GM23338 (cell line): ENCODE data around the gene RNF32. TPM values are rescaled to one million over a fixed set of nuclear protein-coding genes. Genes with fewer than 3 reads are reported as not detected.

Source experiments
- ATAC-seq: fragments of 200-7000 bp; cut with Tn5 transposase; 3 replicates; pipeline ENCODE4 v1.9.1; 2020
- DNase-seq: peaks from one replicate; pipeline ENCODE4 v3.0.0-alpha.2; 2015; ENCODE audit warnings: low spot score
- H2AFZ ChIP-seq: fragments of 200-600 bp; sonication (generic); 2 replicates; pipeline ENCODE4 v1.8.0; 2016; ENCODE audit warnings: antibody characterized with exemption, mild to moderate bottlenecking, moderate library complexity
- H3F3A ChIP-seq: fragments of 200-600 bp; sonication (generic); replicated peaks from 2 replicates; pipeline ENCODE4 v1.8.0; 2017; ENCODE audit warnings: antibody characterized with exemption, mixed run types, low read depth
- H3K27ac ChIP-seq: fragments of 200-600 bp; sonication (generic); 2 replicates; pipeline ENCODE4 v1.6.1; 2016; ENCODE audit warnings: low read depth
- H3K27me3 ChIP-seq: fragments of 200-600 bp; sonication (generic); 2 replicates; pipeline ENCODE4 v1.8.0; 2016; ENCODE audit warnings: mild to moderate bottlenecking, mixed run types, moderate library complexity; ENCODE audit not compliant: insufficient read depth
- H3K36me3 ChIP-seq: fragments of 200-600 bp; sonication (generic); 2 replicates; pipeline ENCODE4 v1.8.0; 2016; ENCODE audit warnings: mild to moderate bottlenecking; ENCODE audit not compliant: insufficient read depth
- H3K4me1 ChIP-seq: fragments of 200-600 bp; sonication (generic); 2 replicates; pipeline ENCODE4 v1.8.0; 2016; ENCODE audit warnings: mild to moderate bottlenecking, moderate library complexity; ENCODE audit not compliant: insufficient read depth
- H3K4me2 ChIP-seq: fragments of 200-600 bp; sonication (generic); 2 replicates; pipeline ENCODE4 v1.7.1; 2017; ENCODE audit warnings: mixed run types
- H3K4me3 ChIP-seq: fragments of 200-600 bp; sonication (generic); 2 replicates; pipeline ENCODE4 v1.6.1; 2016; ENCODE audit warnings: mixed run types
- H3K79me2 ChIP-seq: fragments of 200-600 bp; sonication (generic); replicated peaks from 2 replicates; pipeline ENCODE4 v1.8.0; 2017; ENCODE audit warnings: mild to moderate bottlenecking; ENCODE audit not compliant: insufficient read depth
- H3K9me2 ChIP-seq: fragments of 200-600 bp; sonication (generic); 2 replicates; pipeline ENCODE4 v1.8.0; 2017; ENCODE audit not compliant: insufficient read depth
- H4K20me1 ChIP-seq: fragments of 200-600 bp; sonication (generic); replicated peaks from 2 replicates; pipeline ENCODE4 v1.8.0; 2017; ENCODE audit warnings: mild to moderate bottlenecking; ENCODE audit not compliant: insufficient read depth
- H3K27ac Mint-ChIP-seq: 2 replicates; pipeline ENCODE4 v1.8.0; 2020; ENCODE audit warnings: inconsistent platforms, mild to moderate bottlenecking, moderate library complexity, mixed read lengths
- H3K27me3 Mint-ChIP-seq: 3 replicates; pipeline ENCODE4 v1.8.0; 2022; ENCODE audit warnings: low read depth, mild to moderate bottlenecking, moderate library complexity, mixed read lengths, inconsistent platforms; ENCODE audit not compliant: insufficient read depth, poor library complexity
- H3K36me3 Mint-ChIP-seq: 3 replicates; pipeline ENCODE4 v1.8.0; 2021; ENCODE audit warnings: low read depth, mild to moderate bottlenecking, inconsistent platforms, moderate library complexity, mixed read lengths
- H3K4me1 Mint-ChIP-seq: 3 replicates; pipeline ENCODE4 v1.8.0; 2020; ENCODE audit warnings: mild to moderate bottlenecking, inconsistent platforms, mixed read lengths
- H3K4me3 Mint-ChIP-seq: 3 replicates; pipeline ENCODE4 v1.8.0; 2021; ENCODE audit warnings: moderate library complexity, mild to moderate bottlenecking, inconsistent platforms, mixed read lengths
- H3K9me3 Mint-ChIP-seq: 3 replicates; pipeline ENCODE4 v1.8.0; 2020; ENCODE audit warnings: moderate library complexity, mild to moderate bottlenecking, inconsistent platforms, mixed read lengths
- CREB1 ChIP-seq: fragments of 250-450 bp; sonication (Bioruptor Pico); IDR thresholded peaks from 2 replicates; pipeline ENCODE4 v1.5.0; 2020; ENCODE audit warnings: low read depth, mild to moderate bottlenecking, moderate library complexity
- EZH2 ChIP-seq: fragments of 200-600 bp; sonication (generic); IDR thresholded peaks from one replicate; pipeline ENCODE4 v1.8.0; 2017; ENCODE audit warnings: antibody characterized with exemption, mild to moderate bottlenecking, low read depth; ENCODE audit not compliant: unreplicated experiment
- EZH2phosphoT487 ChIP-seq: fragments of 200-600 bp; sonication (generic); IDR thresholded peaks from one replicate; pipeline ENCODE4 v1.8.1; 2018; ENCODE audit warnings: antibody characterized with exemption; ENCODE audit not compliant: unreplicated experiment
- JUNB ChIP-seq: IDR thresholded peaks from one replicate; pipeline ENCODE4 v1.6.1; 2016; ENCODE audit warnings: antibody characterized with exemption; ENCODE audit not compliant: unreplicated experiment
- NANOG ChIP-seq: IDR thresholded peaks from 2 replicates; pipeline ENCODE4 v1.6.1; 2016; ENCODE audit warnings: antibody characterized with exemption, borderline replicate concordance
- POLR2AphosphoS5 ChIP-seq: IDR thresholded peaks from 2 replicates; pipeline ENCODE4 v1.6.1; 2016; ENCODE audit warnings: antibody characterized with exemption, low read depth
- STAT1 ChIP-seq: IDR thresholded peaks from one replicate; pipeline ENCODE4 v1.6.1; 2016; ENCODE audit warnings: antibody characterized with exemption; ENCODE audit not compliant: unreplicated experiment
- ZNF114 ChIP-seq: fragments of 250-450 bp; sonication (Bioruptor Pico); IDR thresholded peaks from 2 replicates; pipeline ENCODE4 v1.5.0; 2020; ENCODE audit warnings: mild to moderate bottlenecking, moderate library complexity
- ZNF331 ChIP-seq: fragments of 250-450 bp; sonication (Bioruptor Pico); IDR thresholded peaks from 2 replicates; pipeline ENCODE4 v1.5.0; 2020; ENCODE audit warnings: low read depth, mild to moderate bottlenecking, moderate library complexity
- polyA plus RNA-seq: library from polyadenylated mRNA; unstranded; fragments of >200 nt; fragmentation: Nextera tagmentation; extraction: Ambion mirVana; gene quantifications from 2 replicates; pipeline ENCODE4 v1.2.1, GENCODE V29; 2016
- total RNA-seq: library from RNA; depleted of rRNA; stranded (reverse); fragments of >200 nt; shearing (Covaris generic); gene quantifications from 2 replicates; pipeline ENCODE4 v1.2.3, GENCODE V29; 2014
- TF ChIP-seq, protein P1 (sequence below): IDR thresholded peaks from one replicate; pipeline ENCODE4 v1.6.1; 2018; ENCODE audit warnings: antibody characterized with exemption; ENCODE audit not compliant: unreplicated experiment
- TF ChIP-seq, protein P2 (sequence below): fragments of 250-450 bp; sonication (Bioruptor Pico); IDR thresholded peaks from 2 replicates; pipeline ENCODE4 v1.5.0; 2020; ENCODE audit warnings: mild to moderate bottlenecking, moderate library complexity
- TF ChIP-seq, protein P3 (sequence below), 2 experiments: fragments of 200-600 bp in 1 of 2; sonication (generic) in 1 of 2; conservative IDR thresholded peaks; 2 replicates each; pipeline versions ENCODE4 v1.5.1 to v1.6.1; 2016 to 2017; ENCODE audit warnings: antibody characterized with exemption in 2 of 2, low read depth in 2 of 2, mild to moderate bottlenecking in 2 of 2, moderate library complexity in 1 of 2
- TF ChIP-seq, protein P4 (sequence below): IDR thresholded peaks from 2 replicates; pipeline ENCODE4 v1.6.1; 2016; ENCODE audit warnings: antibody characterized with exemption

Gene RNF32
- total and polyA plus RNA-seq, 2 experiments from 2014 or later, result 0.56 to 2.0 TPM

DNA sequence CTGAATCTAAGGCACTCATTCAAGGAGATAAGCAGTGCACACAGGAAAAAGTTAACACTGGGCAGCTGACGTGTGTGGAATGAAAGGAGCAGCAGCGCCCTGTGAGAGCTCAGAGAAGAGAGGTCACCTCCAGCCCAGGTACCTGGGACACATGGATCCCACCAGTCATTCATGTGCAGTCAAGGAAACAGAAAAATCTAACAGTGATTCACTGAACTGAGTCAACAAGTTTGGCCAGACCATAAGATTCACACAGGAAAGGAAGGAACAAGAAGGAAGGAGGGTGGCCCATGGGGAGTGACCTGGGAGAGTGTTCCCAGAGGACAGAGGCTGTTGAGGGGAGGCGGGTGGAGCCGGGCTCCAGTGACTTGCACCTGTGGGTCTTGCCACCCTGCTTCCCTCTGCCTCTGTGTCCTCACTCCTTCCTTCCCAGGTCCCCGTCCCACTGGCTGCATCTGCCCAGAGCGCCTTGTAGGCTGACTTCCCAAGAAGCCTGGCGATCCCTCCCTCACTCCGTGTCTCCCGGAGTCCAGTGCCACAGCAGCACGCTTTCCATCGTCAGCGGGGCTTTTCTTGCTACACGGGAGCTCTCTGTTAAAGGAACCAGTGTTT lies 27.7 kb downstream of the RNF32 start:
- peak; percentile 11; the same call in 2 of the 3 replicates for ATAC-seq
- Histone ChIP-seq H3K9me2 (no peaks in the 10 kb centered on the region), H3K4me1 (peaks cover 16% of the 10 kb centered on the region; the same call in 1 of the 2 replicates), H4K20me1 (no peaks in the 10 kb centered on the region; the same call in 1 of the 2 replicates), H3K4me3 (no peak overlapping the region), H3F3A (no peaks in the 10 kb centered on the region), H2AFZ (no peak overlapping the region), H3K4me2 (no peak overlapping the region), H3K36me3 (no peaks in the 10 kb centered on the region), H3K79me2 (no peaks in the 10 kb centered on the region), H3K27ac (no peak overlapping the region), H3K27me3 (no peaks in the 10 kb centered on the region)
- Mint-ChIP-seq H3K4me3 (no peak overlapping the region), H3K27me3 (no peaks in the 10 kb centered on the region), H3K9me3 (no peaks in the 10 kb centered on the region), H3K27ac (peak overlapping the region; percentile 2; the same call in 1 of the 2 replicates), H3K4me1 (peaks cover 35% of the 10 kb centered on the region), H3K36me3 (peaks cover 5% of the 10 kb centered on the region; the same call in 2 of the 3 replicates)
- DNase-seq, result no peak
- TF ChIP-seq STAT1 (no peak), EZH2 (no peak), JUNB (no peak), ZNF114 (CRISPR knock-in tag) (no peak), NANOG (no peak), EZH2phosphoT487 (no peak), POLR2AphosphoS5 (no peak), ZNF331 (no peak), CREB1 (CRISPR knock-in tag) (no peak)
- TF ChIP-seq, protein P1, sequence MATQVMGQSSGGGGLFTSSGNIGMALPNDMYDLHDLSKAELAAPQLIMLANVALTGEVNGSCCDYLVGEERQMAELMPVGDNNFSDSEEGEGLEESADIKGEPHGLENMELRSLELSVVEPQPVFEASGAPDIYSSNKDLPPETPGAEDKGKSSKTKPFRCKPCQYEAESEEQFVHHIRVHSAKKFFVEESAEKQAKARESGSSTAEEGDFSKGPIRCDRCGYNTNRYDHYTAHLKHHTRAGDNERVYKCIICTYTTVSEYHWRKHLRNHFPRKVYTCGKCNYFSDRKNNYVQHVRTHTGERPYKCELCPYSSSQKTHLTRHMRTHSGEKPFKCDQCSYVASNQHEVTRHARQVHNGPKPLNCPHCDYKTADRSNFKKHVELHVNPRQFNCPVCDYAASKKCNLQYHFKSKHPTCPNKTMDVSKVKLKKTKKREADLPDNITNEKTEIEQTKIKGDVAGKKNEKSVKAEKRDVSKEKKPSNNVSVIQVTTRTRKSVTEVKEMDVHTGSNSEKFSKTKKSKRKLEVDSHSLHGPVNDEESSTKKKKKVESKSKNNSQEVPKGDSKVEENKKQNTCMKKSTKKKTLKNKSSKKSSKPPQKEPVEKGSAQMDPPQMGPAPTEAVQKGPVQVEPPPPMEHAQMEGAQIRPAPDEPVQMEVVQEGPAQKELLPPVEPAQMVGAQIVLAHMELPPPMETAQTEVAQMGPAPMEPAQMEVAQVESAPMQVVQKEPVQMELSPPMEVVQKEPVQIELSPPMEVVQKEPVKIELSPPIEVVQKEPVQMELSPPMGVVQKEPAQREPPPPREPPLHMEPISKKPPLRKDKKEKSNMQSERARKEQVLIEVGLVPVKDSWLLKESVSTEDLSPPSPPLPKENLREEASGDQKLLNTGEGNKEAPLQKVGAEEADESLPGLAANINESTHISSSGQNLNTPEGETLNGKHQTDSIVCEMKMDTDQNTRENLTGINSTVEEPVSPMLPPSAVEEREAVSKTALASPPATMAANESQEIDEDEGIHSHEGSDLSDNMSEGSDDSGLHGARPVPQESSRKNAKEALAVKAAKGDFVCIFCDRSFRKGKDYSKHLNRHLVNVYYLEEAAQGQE, result no peak
- TF ChIP-seq, protein P2, sequence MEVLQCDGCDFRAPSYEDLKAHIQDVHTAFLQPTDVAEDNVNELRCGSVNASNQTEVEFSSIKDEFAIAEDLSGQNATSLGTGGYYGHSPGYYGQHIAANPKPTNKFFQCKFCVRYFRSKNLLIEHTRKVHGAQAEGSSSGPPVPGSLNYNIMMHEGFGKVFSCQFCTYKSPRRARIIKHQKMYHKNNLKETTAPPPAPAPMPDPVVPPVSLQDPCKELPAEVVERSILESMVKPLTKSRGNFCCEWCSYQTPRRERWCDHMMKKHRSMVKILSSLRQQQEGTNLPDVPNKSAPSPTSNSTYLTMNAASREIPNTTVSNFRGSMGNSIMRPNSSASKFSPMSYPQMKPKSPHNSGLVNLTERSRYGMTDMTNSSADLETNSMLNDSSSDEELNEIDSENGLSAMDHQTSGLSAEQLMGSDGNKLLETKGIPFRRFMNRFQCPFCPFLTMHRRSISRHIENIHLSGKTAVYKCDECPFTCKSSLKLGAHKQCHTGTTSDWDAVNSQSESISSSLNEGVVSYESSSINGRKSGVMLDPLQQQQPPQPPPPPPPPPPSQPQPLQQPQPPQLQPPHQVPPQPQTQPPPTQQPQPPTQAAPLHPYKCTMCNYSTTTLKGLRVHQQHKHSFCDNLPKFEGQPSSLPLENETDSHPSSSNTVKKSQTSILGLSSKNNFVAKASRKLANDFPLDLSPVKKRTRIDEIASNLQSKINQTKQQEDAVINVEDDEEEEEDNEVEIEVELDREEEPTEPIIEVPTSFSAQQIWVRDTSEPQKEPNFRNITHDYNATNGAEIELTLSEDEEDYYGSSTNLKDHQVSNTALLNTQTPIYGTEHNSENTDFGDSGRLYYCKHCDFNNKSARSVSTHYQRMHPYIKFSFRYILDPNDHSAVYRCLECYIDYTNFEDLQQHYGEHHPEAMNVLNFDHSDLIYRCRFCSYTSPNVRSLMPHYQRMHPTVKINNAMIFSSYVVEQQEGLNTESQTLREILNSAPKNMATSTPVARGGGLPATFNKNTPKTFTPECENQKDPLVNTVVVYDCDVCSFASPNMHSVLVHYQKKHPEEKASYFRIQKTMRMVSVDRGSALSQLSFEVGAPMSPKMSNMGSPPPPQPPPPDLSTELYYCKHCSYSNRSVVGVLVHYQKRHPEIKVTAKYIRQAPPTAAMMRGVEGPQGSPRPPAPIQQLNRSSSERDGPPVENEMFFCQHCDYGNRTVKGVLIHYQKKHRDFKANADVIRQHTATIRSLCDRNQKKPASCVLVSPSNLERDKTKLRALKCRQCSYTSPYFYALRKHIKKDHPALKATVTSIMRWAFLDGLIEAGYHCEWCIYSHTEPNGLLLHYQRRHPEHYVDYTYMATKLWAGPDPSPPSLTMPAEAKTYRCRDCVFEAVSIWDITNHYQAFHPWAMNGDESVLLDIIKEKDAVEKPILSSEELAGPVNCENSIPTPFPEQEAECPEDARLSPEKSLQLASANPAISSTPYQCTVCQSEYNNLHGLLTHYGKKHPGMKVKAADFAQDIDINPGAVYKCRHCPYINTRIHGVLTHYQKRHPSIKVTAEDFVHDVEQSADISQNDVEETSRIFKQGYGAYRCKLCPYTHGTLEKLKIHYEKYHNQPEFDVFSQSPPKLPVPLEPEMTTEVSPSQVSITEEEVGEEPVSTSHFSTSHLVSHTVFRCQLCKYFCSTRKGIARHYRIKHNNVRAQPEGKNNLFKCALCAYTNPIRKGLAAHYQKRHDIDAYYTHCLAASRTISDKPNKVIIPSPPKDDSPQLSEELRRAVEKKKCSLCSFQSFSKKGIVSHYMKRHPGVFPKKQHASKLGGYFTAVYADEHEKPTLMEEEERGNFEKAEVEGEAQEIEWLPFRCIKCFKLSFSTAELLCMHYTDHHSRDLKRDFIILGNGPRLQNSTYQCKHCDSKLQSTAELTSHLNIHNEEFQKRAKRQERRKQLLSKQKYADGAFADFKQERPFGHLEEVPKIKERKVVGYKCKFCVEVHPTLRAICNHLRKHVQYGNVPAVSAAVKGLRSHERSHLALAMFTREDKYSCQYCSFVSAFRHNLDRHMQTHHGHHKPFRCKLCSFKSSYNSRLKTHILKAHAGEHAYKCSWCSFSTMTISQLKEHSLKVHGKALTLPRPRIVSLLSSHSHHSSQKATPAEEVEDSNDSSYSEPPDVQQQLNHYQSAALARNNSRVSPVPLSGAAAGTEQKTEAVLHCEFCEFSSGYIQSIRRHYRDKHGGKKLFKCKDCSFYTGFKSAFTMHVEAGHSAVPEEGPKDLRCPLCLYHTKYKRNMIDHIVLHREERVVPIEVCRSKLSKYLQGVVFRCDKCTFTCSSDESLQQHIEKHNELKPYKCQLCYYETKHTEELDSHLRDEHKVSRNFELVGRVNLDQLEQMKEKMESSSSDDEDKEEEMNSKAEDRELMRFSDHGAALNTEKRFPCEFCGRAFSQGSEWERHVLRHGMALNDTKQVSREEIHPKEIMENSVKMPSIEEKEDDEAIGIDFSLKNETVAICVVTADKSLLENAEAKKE (CRISPR knock-in tag), result no peak
- TF ChIP-seq, protein P3, sequence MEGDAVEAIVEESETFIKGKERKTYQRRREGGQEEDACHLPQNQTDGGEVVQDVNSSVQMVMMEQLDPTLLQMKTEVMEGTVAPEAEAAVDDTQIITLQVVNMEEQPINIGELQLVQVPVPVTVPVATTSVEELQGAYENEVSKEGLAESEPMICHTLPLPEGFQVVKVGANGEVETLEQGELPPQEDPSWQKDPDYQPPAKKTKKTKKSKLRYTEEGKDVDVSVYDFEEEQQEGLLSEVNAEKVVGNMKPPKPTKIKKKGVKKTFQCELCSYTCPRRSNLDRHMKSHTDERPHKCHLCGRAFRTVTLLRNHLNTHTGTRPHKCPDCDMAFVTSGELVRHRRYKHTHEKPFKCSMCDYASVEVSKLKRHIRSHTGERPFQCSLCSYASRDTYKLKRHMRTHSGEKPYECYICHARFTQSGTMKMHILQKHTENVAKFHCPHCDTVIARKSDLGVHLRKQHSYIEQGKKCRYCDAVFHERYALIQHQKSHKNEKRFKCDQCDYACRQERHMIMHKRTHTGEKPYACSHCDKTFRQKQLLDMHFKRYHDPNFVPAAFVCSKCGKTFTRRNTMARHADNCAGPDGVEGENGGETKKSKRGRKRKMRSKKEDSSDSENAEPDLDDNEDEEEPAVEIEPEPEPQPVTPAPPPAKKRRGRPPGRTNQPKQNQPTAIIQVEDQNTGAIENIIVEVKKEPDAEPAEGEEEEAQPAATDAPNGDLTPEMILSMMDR (conservative IDR thresholded peaks at IDR 0.05; ENCODE audit: low read depth in 2 of 2), result no peak
- TF ChIP-seq, protein P4, sequence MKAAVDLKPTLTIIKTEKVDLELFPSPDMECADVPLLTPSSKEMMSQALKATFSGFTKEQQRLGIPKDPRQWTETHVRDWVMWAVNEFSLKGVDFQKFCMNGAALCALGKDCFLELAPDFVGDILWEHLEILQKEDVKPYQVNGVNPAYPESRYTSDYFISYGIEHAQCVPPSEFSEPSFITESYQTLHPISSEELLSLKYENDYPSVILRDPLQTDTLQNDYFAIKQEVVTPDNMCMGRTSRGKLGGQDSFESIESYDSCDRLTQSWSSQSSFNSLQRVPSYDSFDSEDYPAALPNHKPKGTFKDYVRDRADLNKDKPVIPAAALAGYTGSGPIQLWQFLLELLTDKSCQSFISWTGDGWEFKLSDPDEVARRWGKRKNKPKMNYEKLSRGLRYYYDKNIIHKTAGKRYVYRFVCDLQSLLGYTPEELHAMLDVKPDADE, result no peak
